Endothelial cell of umbilical vein (primary cell): ENCODE measurements around the gene ELOA.

ENCODE experiments used
- CTCF ChIP-seq, 2 donors: IDR thresholded peaks; 1 replicate in 1 of 2; 2 replicates in 1 of 2; pipeline ENCODE4 v1.5.1; 2011; ENCODE audit warnings: low read length in 2 of 2, mild to moderate bottlenecking in 2 of 2, moderate library complexity in 2 of 2, control low read depth in 1 of 2, inconsistent platforms in 1 of 2, low read depth in 1 of 2; ENCODE audit not compliant: insufficient read depth in 1 of 2; ENCODE audit errors: extremely low read depth in 1 of 2
- POLR2A ChIP-seq: IDR thresholded peaks from 2 replicates; pipeline ENCODE4 v1.6.1; 2012; ENCODE audit warnings: low read depth, mild to moderate bottlenecking, control low read depth, low read length

- TF ChIP-seq POLR2A = no peak
- no peak for TF ChIP-seq CTCF (IDR thresholded peaks at IDR 0.05; ENCODE audit: extremely low read depth in 1 of 2, insufficient read depth in 1 of 2, low read depth in 1 of 2, low read length in 2 of 2)
Observed at GRCh38 chr1:23784846-23785245, 41.6 kb downstream of the ELOA start.
